ENCODE measurements around the gene GPBP1L1.
A peak's percentile ranks its signal among the peaks of the same experiment; 100 is the strongest.
"Not testable (repeated sequence)": the region's sequence is repeated elsewhere in the genome, so short reads cannot be mapped to it uniquely, and the experiment has no call there.

Gene GPBP1L1

GRCh38 chr1:45704637-45705036 is 18.3 kb upstream of the GPBP1L1 start:
- no peak overlapping the region for H3K4me3 ChIP-seq (replicated peaks; ENCODE audit: insufficient read depth, low read length)
- no peak overlapping the region for H3K27ac ChIP-seq (replicated peaks)
- DNase-seq (ENCODE audit: low read depth in 1 of 2, low spot score in 1 of 2), result no peak
- no peak for TF ChIP-seq CTCF (IDR thresholded peaks at IDR 0.05; ENCODE audit: insufficient read depth, low read length)
- TF ChIP-seq GABPA (IDR thresholded peaks at IDR 0.05; ENCODE audit: low read depth), result no peak
- TF ChIP-seq REST (IDR thresholded peaks at IDR 0.05; ENCODE audit: insufficient replicate concordance, low read depth), result no peak
- TF ChIP-seq SPI1 (IDR thresholded peaks at IDR 0.05; ENCODE audit: borderline replicate concordance, low read depth), result no peak
- TF ChIP-seq POLR2AphosphoS5 (IDR thresholded peaks at IDR 0.05; ENCODE audit: low read depth), result no peak
- no peaks in the 10 kb centered on the region for H3K27me3 ChIP-seq (ENCODE audit: insufficient read depth, poor library complexity, severe bottlenecking)

DNA sequence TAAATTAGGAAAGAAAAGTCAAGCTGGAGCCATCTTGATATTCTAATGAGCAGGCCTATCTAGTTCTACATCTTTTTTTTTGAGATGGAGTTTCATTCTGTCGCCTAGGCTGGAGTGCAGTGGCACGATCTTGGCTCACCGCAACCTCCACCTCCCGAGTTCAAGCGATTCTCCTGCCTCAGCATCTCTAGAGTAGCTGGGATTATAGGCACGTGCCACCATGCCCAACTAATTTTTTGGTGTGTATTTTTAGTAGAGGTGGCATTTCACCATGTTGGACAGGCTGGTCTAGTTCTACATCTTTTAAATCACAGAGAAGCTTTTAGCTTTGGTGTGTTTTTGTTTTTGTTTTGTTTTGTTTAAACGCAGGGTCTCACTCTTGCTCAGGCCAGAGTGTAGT is 8.5 kb upstream of the GPBP1L1 start:
- Histone ChIP-seq H3K27me3 (ENCODE audit: insufficient read depth, poor library complexity, severe bottlenecking) (no peaks in the 10 kb centered on the region), H3K27ac (replicated peaks) (no peak overlapping the region), H3K4me3 (replicated peaks; ENCODE audit: insufficient read depth, low read length) (no peak overlapping the region)
- no peak for DNase-seq (ENCODE audit: low read depth in 1 of 2, low spot score in 1 of 2)
- TF ChIP-seq CTCF (IDR thresholded peaks at IDR 0.05; ENCODE audit: insufficient read depth, low read length) (no peak), SPI1 (IDR thresholded peaks at IDR 0.05; ENCODE audit: borderline replicate concordance, low read depth) (no peak), REST (IDR thresholded peaks at IDR 0.05; ENCODE audit: insufficient replicate concordance, low read depth) (no peak), GABPA (IDR thresholded peaks at IDR 0.05; ENCODE audit: low read depth) (no peak), POLR2AphosphoS5 (IDR thresholded peaks at IDR 0.05; ENCODE audit: low read depth) (no peak)

DNA sequence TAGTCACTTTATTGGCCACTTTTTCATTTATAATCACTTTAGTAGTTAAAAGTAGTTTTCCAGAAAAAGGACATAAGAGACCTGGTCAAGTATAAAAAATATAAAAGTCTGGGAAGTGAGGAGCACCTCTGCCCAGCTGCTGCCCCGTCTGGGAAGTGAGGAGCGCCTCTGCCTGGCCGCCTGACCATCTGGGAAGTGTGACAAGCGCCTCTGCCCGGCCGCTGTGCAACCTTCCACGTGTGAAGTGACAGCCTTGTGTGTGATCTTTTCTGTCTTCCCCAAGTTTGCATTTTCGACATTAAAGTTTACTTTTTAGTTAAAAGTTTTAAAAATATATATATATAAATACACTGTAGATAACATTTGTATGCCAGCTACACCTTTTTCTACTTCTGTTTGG is 7.5 kb upstream of the GPBP1L1 start:
- H3K27me3 ChIP-seq (ENCODE audit: insufficient read depth, poor library complexity, severe bottlenecking); DNase-seq (ENCODE audit: low read depth in 1 of 2, low spot score in 1 of 2); H3K4me3 ChIP-seq (replicated peaks; ENCODE audit: insufficient read depth, low read length); H3K27ac ChIP-seq (replicated peaks): not testable (repeated sequence)

- Histone ChIP-seq H3K4me3 (replicated peaks; ENCODE audit: insufficient read depth, low read length) (peak within 1 kb of the TSS; percentile 83), H3K27ac (replicated peaks) (peak within 1 kb of the TSS; percentile 100), H3K27me3 (ENCODE audit: insufficient read depth, poor library complexity, severe bottlenecking) (no peaks in the 10 kb centered on the region)
- peak; percentile 87 for DNase-seq (ENCODE audit: low read depth in 1 of 2, low spot score in 1 of 2)
- TF ChIP-seq GABPA (IDR thresholded peaks at IDR 0.05; ENCODE audit: low read depth) (peak; percentile 98), REST (IDR thresholded peaks at IDR 0.05; ENCODE audit: insufficient replicate concordance, low read depth) (peak; percentile 74), POLR2AphosphoS5 (IDR thresholded peaks at IDR 0.05; ENCODE audit: low read depth) (peak; percentile 70; the same call in 1 of the 2 replicates), CTCF (IDR thresholded peaks at IDR 0.05; ENCODE audit: insufficient read depth, low read length) (no peak), SPI1 (IDR thresholded peaks at IDR 0.05; ENCODE audit: borderline replicate concordance, low read depth) (no peak)
Observed at GRCh38 chr1:45687754-45688740, 1.7 kb upstream of the GPBP1L1 start, which contains the start of gene TMEM69. TSS of gene TMEM69 (plus strand) at chr1:45688181. CDS start at chr1:45691069, 2,888 bp downstream.

Measured in HL-60 (cell line).